H9 (cell line): Measurements from ENCODE around the gene USP49. TPM values are rescaled to one million over a fixed set of nuclear protein-coding genes. Genes with fewer than 3 reads are reported as not detected.

Experiments used
- DNase-seq: peaks from one replicate; pipeline ENCODE4 v3.0.0-alpha.2; 2017
- H2AFZ ChIP-seq: one replicate; pipeline ENCODE4 v1.6.1; 2013; ENCODE audit warnings: mild to moderate bottlenecking, low read length, control low read depth, moderate library complexity
- H2AK5ac ChIP-seq: 2 replicates; pipeline ENCODE4 v1.6.1; 2013; ENCODE audit warnings: low read length, control low read depth, mixed read lengths; ENCODE audit not compliant: insufficient read length
- H2BK120ac ChIP-seq: one replicate; pipeline ENCODE4 v1.6.1; 2013; ENCODE audit warnings: low read depth, mild to moderate bottlenecking, low read length, control low read depth, inconsistent platforms; ENCODE audit not compliant: poor library complexity, severe bottlenecking
- H2BK12ac ChIP-seq: 2 replicates; pipeline ENCODE4 v1.6.1; 2013; ENCODE audit warnings: low read length, control low read depth, mixed read lengths, low read depth; ENCODE audit not compliant: insufficient read length
- H2BK15ac ChIP-seq: 2 replicates; pipeline ENCODE4 v1.6.1; 2013; ENCODE audit warnings: low read depth, low read length, control low read depth
- H2BK20ac ChIP-seq: one replicate; pipeline ENCODE4 v1.6.1; 2013; ENCODE audit warnings: low read depth, mild to moderate bottlenecking, low read length, control low read depth, inconsistent platforms; ENCODE audit not compliant: poor library complexity, severe bottlenecking
- H2BK5ac ChIP-seq: 2 replicates; pipeline ENCODE4 v1.6.1; 2013; ENCODE audit warnings: low read length, control low read depth, mixed read lengths; ENCODE audit not compliant: insufficient read length
- H3K14ac ChIP-seq: 2 replicates; pipeline ENCODE4 v1.6.1; 2013; ENCODE audit warnings: low read length, control low read depth; ENCODE audit not compliant: insufficient read depth
- H3K18ac ChIP-seq: 2 replicates; pipeline ENCODE4 v1.6.1; 2013; ENCODE audit warnings: low read depth, mild to moderate bottlenecking, mixed read lengths, low read length, control low read depth; ENCODE audit not compliant: insufficient read length
- H3K23ac ChIP-seq: 2 replicates; pipeline ENCODE4 v1.6.1; 2013; ENCODE audit warnings: low read length, control low read depth, mixed read lengths, low read depth; ENCODE audit not compliant: insufficient read length
- H3K23me2 ChIP-seq: 2 replicates; pipeline ENCODE4 v1.6.1; 2013; ENCODE audit warnings: low read depth, mild to moderate bottlenecking, mixed read lengths, low read length, control low read depth; ENCODE audit not compliant: insufficient read length, poor library complexity, severe bottlenecking
- H3K27ac ChIP-seq: 2 replicates; pipeline ENCODE4 v1.5.1; 2013; ENCODE audit warnings: low read length, control low read depth, mixed read lengths, low read depth; ENCODE audit not compliant: insufficient read length
- H3K27me3 ChIP-seq: 2 replicates; pipeline ENCODE4 v1.6.1; 2013; ENCODE audit warnings: low read length, control low read depth, inconsistent platforms; ENCODE audit not compliant: insufficient read depth
- H3K4ac ChIP-seq: 2 replicates; pipeline ENCODE4 v1.6.1; 2013; ENCODE audit warnings: low read depth, mild to moderate bottlenecking, control low read depth, inconsistent platforms, low read length, moderate library complexity
- H3K4me1 ChIP-seq: 2 replicates; pipeline ENCODE4 v1.6.1; 2013; ENCODE audit warnings: low read length, control low read depth, inconsistent platforms; ENCODE audit not compliant: insufficient read depth
- H3K4me2 ChIP-seq: 2 replicates; pipeline ENCODE4 v1.6.1; 2013; ENCODE audit warnings: low read length, control low read depth, mixed read lengths; ENCODE audit not compliant: insufficient read length, insufficient read depth
- H3K56ac ChIP-seq: 2 replicates; pipeline ENCODE4 v1.6.1; 2013; ENCODE audit warnings: low read depth, mild to moderate bottlenecking, mixed read lengths, low read length, control low read depth; ENCODE audit not compliant: insufficient read length
- H3K79me1 ChIP-seq: 2 replicates; pipeline ENCODE4 v1.6.1; 2013; ENCODE audit warnings: low read depth, mild to moderate bottlenecking, moderate library complexity, low read length, control low read depth, inconsistent platforms; ENCODE audit not compliant: insufficient read depth, poor library complexity, severe bottlenecking
- H3K79me2 ChIP-seq: 2 replicates; pipeline ENCODE4 v1.6.1; 2013; ENCODE audit warnings: low read length, control low read depth, inconsistent platforms; ENCODE audit not compliant: insufficient read depth
- H3K9ac ChIP-seq: 2 replicates; pipeline ENCODE4 v1.6.1; 2013; ENCODE audit warnings: low read length, control low read depth, mixed read lengths; ENCODE audit not compliant: insufficient read length; ENCODE audit errors: extremely low read depth
- H3K9me3 ChIP-seq: one replicate; pipeline ENCODE4 v1.6.1; 2013; ENCODE audit warnings: low read depth, low read length, inconsistent platforms; ENCODE audit not compliant: control insufficient read depth
- H3T11ph ChIP-seq: one replicate; pipeline ENCODE4 v1.6.1; 2013; ENCODE audit warnings: mild to moderate bottlenecking, low read length, control low read depth, inconsistent platforms
- H4K20me1 ChIP-seq: one replicate; pipeline ENCODE4 v1.6.1; 2013; ENCODE audit not compliant: control insufficient read depth, insufficient read length, insufficient read depth
- H4K5ac ChIP-seq: 2 replicates; pipeline ENCODE4 v1.6.1; 2013; ENCODE audit warnings: low read depth, mild to moderate bottlenecking, mixed read lengths, low read length, control low read depth; ENCODE audit not compliant: insufficient read length
- H4K8ac ChIP-seq: replicated peaks from 2 replicates; pipeline ENCODE4 v1.6.1; 2013; ENCODE audit warnings: low read length, control low read depth, mixed read lengths, low read depth; ENCODE audit not compliant: insufficient read length
- H4K91ac ChIP-seq: 2 replicates; pipeline ENCODE4 v1.6.1; 2013; ENCODE audit warnings: low read depth, mild to moderate bottlenecking, moderate library complexity, mixed read lengths, low read length, control low read depth; ENCODE audit not compliant: insufficient read length
- H3K27ac Mint-ChIP-seq, 3 experiments: 2 replicates in 2 of 3; 3 replicates in 1 of 3; pipeline ENCODE4 v1.8.0; 2020 to 2021; ENCODE audit warnings: mixed read lengths in 3 of 3, mild to moderate bottlenecking in 1 of 3, moderate library complexity in 1 of 3
- H3K27me3 Mint-ChIP-seq: 2 replicates; pipeline ENCODE4 v1.8.0; 2021; ENCODE audit warnings: low read depth, mild to moderate bottlenecking, moderate library complexity, mixed read lengths
- H3K36me3 Mint-ChIP-seq, 3 experiments: 2 replicates in 2 of 3; 3 replicates in 1 of 3; pipeline ENCODE4 v1.8.0; 2020 to 2021; ENCODE audit warnings: low read depth in 3 of 3, mixed read lengths in 3 of 3; ENCODE audit not compliant: insufficient read depth in 1 of 3
- H3K4me1 Mint-ChIP-seq, 2 experiments: 2 replicates each; pipeline ENCODE4 v1.8.0; 2020; ENCODE audit warnings: mixed read lengths in 2 of 2
- H3K4me3 Mint-ChIP-seq, 2 experiments: 2 replicates in 1 of 2; 3 replicates in 1 of 2; pipeline ENCODE4 v1.8.0; 2020 to 2021; ENCODE audit warnings: mild to moderate bottlenecking in 2 of 2, mixed read lengths in 2 of 2, moderate library complexity in 1 of 2
- H3K9me3 Mint-ChIP-seq, 2 experiments: 2 replicates in 1 of 2; 3 replicates in 1 of 2; pipeline ENCODE4 v1.8.0; 2020; ENCODE audit warnings: mild to moderate bottlenecking in 2 of 2, mixed read lengths in 2 of 2, moderate library complexity in 1 of 2
- CTCF ChIP-seq: fragments of 200-600 bp; sonication (generic); conservative IDR thresholded peaks from 3 replicates; pipeline ENCODE4 v1.8.0; 2021; ENCODE audit warnings: antibody characterized with exemption, mild to moderate bottlenecking
- WGBS: extraction: QIAGEN DNeasy Blood & Tissue Kit; methylation state at CpG from one replicate; pipeline ENCODE4 v1.1.7; 2013; ENCODE audit warnings: missing lambda C conversion rate, low lambda C conversion rate, mixed read lengths; ENCODE audit not compliant: insufficient read length; ENCODE audit errors: extremely low coverage; 5-methylcytosine and 5-hydroxymethylcytosine counted together
- total RNA-seq: library from RNA; stranded (reverse); gene quantifications from 2 replicates; pipeline ENCODE4 v1.2.1, GENCODE V29; 2021

Gene USP49
- total RNA-seq, 1 experiment from 2014 or later, result 19.0 TPM

- H3K23me2 ChIP-seq, result no peaks in the 10 kb centered on the region
- H4K20me1 ChIP-seq, result no peaks in the 10 kb centered on the region
- no peak for TF ChIP-seq CTCF
- Mint-ChIP-seq H3K36me3 (peaks cover 0 to 11% (median 7%) of the 10 kb centered on the region in 3 experiments; a peak in 3 of 7 replicates), H3K27me3 (no peaks in the 10 kb centered on the region), H3K9me3 (no peaks in the 10 kb centered on the region), H3K27ac (peak overlapping the region in 2 of 3 experiments; percentile 92 to 95; a peak in 4 of 7 replicates), H3K4me1 (peaks cover 17 to 19% of the 10 kb centered on the region in 2 experiments), H3K4me3 (peak overlapping the region in 1 of 2 experiments; percentile 41; a peak in 1 of 5 replicates)
- no peak overlapping the region for H4K91ac ChIP-seq
- peaks cover 3% of the 10 kb centered on the region for H3K79me1 ChIP-seq
- H3K4ac ChIP-seq, result no peak overlapping the region
- no peak overlapping the region for H3K56ac ChIP-seq
- no peak overlapping the region for H3K18ac ChIP-seq
- no peak overlapping the region for H3T11ph ChIP-seq
- no peak overlapping the region for H2BK15ac ChIP-seq
- no peak overlapping the region for H2BK120ac ChIP-seq
- WGBS, result no CpG with 5 or more reads among the region's 4 CpGs
- no peak overlapping the region for H4K5ac ChIP-seq
- H2BK5ac ChIP-seq, result no peak overlapping the region
- H3K4me1 ChIP-seq, result no peaks in the 10 kb centered on the region; the same call in 1 of the 2 replicates
- no peaks in the 10 kb centered on the region for H3K9me3 ChIP-seq
- H3K79me2 ChIP-seq, result no peaks in the 10 kb centered on the region; the same call in 1 of the 2 replicates
- H2BK20ac ChIP-seq, result no peak overlapping the region
- H3K14ac ChIP-seq, result no peak overlapping the region
- H2BK12ac ChIP-seq, result no peak overlapping the region
- H2AFZ ChIP-seq, result no peak overlapping the region
- no peak overlapping the region for H3K9ac ChIP-seq
- H2AK5ac ChIP-seq, result no peak overlapping the region
- H4K8ac ChIP-seq, result no peak overlapping the region
- H3K4me2 ChIP-seq, result no peak overlapping the region
- DNase-seq, result no peak
- no peaks in the 10 kb centered on the region for H3K27me3 ChIP-seq
- H3K23ac ChIP-seq, result no peak overlapping the region
- no peak overlapping the region for H3K27ac ChIP-seq
These were observed 7.8 kb downstream of the USP49 start for GRCh38 chr6:41887331-41887751.
